Activated CD4-positive, alpha-beta T cell treated with anti-CD3 and anti-CD28 coated beads, Interleukin-2, amount 50 U/mL, for 16 hours (primary cell): ENCODE results near the gene CMC2.

ENCODE experiments used
- DNase-seq: peaks from one replicate; pipeline ENCODE4 v3.0.0-alpha.2; 2020

The CMC2 gene

DNA sequence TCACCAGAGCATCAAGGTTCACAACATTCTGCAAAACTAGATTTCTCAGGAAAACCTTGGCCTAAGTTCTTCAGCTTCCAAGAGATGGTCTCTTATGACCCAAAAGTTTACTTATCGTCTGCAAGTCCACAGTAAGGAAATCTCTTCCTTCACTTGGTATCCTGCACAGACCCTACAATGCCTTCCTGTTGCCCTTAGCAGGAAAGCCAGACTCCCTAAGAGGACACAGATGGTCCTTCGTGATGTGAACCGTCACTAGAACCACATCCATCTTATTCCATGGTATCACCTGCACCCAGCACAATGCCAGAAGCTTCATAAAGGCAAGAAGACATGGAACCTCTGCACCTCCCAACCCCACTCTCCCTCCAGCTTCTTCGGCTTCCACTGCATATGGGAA is 34.1 kb downstream of the CMC2 start:
- DNase-seq, result no peak

DNA sequence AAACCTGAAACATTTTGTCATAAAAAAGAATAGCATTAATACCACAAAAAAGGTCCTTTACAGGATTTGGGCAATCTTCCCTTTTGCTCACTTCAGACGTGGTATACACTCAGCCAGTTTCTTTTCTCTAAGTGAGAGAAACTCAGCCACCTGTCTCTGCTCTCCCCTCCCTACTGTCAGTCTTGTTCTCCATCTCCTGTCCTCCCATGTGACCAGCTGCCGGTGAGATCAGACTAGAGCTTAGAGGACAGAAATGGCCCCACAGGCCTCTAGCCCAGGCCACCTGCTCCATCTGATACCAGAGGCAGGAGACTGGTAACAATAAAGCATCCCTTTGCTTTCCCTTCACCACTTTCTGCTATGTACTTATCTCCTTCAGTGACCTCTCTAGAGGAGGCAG is 34.9 kb downstream of the CMC2 start:
- no peak for DNase-seq

DNA sequence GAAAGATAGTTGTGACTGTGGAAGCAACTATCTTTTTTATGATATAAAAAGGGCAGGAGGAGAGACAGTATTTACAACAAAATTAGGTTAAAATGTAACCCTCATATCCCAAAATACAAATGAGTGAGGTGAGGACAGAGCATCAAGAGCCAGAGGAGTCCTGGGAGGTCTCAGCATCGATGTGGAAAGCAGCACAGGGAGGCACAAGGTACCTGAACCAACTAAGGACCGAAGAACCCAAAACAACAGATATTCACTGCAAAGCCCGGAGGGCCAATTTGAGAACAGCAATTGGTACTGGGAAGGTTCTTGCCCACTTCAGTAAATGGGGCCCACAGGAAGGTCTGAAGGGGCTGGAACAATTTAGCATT is 37.6 kb downstream of the CMC2 start:
- DNase-seq, result no peak

DNA sequence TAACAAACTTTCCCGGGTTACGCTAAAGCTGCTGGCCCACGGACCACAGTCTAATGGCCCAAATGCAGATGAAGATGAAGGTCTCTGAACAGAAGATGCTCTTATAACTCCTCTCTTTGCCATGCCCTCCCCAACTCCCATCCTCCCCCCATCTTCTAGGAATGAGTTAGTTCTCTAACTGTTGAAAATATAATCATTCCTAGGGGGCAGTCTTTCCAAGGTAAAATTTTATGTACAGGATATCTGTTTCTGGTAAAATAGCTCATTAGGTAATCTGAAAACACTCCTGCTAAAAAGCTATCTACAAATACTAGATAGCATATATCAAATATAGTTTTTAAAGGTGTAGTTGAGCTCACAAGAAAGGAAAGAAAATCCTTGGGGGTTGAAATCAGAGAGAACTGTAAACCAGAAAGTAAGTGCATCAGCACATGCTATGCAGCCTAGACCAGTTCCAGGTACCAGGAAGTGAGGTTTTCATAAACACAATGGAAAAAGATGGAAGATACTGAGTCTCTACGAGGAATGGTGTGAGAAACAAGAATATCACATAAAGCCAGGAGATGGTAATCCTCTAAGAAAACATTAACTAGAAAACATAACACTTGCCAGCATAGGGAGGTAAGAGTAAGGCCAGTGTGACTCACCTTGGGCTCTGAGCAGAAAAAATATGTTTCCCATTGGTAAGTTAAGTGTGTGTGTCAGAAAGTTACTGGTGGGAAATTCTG is 38.1 kb downstream of the CMC2 start:
- DNase-seq, result no peak

DNA sequence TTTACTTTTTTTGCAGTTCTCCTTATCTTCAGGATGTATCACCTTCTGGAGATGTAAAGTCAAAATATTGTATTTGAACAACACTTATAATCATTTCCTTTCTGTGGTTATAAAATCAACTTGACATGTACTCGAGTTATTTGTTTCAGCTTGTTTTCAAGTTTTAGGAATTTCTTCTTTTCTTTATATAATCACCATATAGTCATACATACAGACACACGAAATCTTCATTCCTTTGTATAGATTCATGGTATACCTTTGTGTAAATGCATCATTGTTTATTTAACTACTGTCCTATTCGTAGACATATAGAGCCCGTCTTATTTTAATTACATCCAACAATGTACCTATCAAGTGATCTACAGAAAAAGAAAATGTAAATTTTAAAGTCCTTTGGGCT is 40.1 kb downstream of the CMC2 start:
- no peak for DNase-seq

DNA sequence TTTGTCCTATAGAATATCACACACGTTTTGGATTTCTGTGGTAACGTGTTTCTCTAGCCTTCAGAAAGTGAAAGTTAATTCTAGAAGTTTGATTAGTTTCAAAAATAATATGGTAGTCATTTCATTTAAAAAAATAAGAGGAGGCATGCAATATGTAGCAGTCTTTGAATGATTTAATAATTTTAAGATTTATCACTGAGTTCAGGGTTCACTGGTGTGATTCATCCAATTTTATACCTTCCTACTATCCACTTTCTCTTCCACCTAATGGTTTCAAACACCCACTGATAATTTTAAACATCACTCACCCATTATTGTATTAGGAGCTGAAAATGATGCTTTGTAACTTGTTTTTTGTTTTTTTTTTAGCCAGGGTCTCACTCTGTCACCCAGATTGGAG is 42.3 kb downstream of the CMC2 start:
- no peak for DNase-seq

DNA sequence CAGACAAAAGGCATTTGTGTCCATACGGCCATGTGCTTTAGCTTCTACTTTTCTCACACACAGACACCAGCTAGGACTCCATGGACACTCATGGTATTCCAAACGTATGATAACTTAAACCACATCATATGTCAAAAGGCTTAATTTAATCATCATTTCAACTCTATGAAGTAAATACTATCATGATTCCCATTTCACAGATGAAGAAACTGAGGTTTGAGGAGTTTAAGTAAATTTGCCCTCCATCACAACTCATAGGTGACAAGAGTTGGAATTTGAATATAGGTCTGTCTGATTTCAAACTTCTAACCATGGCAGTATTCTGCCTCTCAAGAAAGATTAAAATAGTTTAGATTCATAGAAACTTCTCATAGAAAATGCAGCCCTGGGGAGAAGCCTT is 43.8 kb downstream of the CMC2 start:
- DNase-seq, result no peak

DNA sequence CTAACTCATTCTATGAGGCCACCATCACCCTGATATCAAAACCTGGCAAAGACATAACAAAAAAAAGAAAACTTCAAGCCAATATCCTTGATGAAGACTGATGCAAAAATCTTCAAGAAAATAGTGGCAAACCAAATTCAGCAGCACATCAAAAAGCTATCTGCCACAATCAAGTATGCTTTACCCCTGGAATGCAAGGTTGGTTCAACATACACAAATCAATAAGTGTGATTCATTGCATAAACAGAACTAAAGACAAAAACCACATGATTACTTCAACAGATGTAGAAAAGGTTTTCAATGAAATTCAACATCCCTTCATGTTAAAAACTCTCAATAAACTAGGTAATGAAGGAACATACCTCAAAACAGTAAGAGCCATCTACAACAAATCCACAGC is 48.4 kb downstream of the CMC2 start:
- no peak for DNase-seq

DNA sequence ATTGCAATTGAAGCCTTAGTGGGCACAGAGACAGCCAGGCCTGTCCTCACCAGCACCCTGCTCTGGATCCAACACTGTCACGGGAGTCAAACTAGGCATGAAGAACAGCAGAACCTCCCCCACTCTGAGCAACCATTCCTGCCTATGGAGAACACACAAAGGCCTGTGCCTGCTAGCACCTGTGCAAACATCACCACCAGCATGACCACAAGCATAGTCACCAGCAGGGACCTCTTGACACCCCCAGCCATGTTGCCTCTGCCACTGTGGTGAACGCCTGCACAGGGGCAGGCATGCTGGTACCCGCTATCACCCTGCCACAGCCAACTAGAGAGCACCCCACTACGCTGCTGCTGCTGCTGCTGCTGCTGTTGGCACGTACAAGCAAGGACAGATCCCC is 51.7 kb downstream of the CMC2 start:
- DNase-seq, result no peak

DNA sequence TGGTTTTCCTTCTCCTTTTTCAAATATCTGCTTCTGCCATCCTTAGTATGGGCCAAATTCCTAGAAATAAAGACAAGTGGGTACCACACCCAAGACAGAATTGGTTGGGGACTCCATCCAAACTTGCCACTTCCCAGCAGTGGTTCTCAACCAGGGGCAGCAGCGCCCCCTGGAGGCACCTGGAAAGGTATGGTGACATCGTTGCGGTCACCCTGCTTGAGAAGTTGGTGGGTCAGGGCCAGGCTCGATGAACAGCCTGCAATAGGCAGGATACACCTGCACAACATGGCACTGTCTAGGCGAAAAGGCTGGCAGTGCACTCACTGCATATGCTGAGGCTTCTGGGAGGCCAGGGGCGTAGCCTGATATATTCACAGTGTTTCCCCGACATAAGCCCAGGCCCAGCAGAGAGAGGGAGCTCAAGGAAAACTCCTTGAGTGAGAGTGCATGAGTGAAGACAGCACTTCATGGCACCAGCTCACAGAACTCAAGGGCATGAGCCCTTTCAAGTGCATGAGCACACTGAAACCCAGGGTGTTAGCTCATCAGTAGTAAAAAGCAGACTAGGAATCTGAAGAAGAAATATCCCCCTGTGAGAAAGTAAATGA is 57.7 kb downstream of the CMC2 start:
- DNase-seq, result peak; percentile 39

DNA sequence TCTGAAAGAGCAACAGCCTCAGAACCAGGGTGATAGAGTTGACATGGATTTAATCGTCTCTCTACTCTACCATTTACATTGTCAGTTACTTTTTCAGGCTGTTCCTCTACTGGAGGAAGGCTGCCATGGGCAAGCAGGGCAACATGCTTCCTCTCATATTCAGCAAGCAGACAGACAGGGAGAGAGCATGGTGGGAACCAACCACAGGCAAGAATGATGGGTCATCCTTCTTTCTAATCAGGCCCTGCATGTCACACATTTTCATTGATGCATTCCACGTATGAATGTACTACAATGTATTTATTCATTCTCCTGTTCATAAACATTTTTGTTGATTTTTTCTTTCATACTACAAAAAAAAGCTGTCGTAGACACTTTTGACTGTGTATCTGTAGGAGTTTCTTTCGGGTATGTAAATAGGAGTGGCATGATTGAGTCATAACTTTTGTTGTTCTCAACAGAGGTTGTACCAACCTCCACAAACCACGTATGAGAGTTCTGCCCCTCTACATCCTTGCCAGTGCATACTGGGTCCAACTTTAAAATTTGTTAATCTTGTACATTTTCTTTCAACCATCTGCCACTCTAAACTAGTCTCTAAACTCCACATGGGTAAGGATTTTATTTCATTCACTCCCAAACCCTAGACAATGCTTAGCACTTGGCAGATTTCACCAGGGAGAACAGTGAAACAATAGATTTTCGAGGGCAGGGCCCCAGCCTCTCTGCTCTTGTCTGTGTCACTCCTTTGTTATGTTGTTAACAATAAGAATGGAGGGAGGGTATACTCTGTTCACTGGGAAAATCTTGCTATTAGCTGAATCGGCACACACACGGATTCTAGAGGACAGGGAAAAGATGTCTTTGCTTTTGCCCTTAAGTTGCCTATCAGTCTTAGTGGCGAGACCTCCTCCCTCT is 58.7 kb downstream of the CMC2 start:
- DNase-seq, result peak; percentile 29

DNA sequence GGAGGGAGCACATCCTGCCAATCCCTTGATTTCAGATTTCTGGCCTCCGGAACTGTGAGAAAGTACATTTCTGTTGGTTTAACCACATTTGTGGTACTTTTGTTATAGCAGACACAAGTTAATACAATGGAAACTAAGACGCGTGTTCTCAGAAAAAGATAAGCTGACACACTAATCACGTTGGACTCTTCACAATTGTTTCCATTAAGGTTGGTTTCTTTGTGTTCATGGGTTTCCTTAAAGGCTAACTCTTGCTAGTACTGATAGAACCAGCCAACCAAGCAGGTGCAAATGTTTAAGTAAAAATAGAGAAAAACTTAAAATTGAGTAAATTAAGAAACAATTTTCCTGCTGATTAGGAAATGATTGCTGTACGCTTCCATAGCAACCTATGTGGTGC is 59.4 kb downstream of the CMC2 start:
- peak; percentile 10 for DNase-seq

DNA sequence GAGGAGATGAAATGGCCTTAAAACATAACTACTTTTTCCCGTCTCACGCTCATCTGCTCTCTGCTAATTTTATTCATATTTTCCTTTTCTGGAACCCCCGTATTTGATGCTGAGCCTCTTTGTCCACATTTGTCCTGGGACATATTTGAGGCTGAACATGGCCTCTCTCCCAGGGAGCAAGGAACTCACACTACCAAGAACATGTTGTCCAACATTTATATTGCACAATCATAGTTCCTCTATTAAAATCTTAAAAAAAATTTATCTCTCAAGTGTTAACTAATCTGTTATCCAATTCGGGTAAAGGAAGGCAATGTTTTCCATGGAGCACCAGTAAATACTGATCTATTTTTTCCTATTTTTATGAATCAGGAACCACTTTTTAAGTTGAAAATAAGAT is 60.2 kb downstream of the CMC2 start:
- no peak for DNase-seq

DNA sequence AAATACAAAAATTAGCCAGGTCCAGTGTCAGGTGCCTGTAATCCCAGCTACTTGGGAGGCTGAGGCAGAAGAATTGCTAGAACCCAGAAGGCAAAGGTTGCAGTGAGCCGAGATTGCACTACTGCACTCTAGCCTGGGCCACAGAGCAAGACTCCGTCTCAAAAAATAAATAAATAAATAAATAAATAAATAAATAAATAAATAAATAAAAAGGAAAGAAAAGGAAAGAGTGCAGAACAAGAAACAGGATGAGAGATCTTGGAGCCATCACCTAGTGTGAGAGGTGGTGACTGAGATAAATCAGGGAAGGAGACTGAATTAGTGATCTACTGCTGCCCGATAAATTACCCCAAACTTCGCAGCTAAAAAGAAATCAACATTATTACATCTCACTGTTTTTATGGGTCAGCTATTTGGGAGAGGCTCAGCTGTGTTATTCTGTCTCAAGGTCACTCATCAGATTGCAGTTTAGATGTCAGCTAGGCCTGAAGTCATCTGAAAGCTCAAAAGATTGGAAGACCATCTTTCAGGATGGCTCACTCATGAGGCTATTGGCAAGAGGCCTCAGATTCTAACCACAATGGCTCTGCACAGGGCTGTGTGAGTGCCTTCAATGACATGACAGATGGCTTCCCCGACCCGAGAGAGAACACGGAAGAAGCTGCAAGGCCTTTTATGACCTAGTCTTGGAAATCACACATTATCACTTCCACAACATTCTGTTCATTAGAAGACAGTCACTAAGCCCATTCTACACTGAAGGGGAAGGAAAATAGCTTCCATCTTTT is 66.4 kb downstream of the CMC2 start:
- no peak for DNase-seq

DNA sequence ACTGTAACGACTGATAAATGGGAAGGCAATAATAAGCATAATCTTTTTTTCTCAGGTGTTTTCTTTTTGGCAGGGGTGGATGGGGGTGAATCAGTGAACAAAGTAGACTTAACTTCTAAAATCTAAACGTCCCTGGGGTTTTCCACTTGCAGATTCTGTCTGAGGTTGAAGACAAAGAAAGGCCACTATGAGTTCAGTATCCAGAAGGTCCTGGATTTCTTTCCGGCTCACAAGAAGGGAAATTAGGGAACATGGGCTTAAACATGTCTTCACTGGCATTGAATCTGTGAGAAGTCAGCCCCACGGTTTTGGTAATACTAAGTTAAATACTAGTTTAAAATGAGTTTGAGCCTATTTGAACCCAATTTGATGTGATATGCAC is 67.8 kb downstream of the CMC2 start:
- DNase-seq, result no peak

DNA sequence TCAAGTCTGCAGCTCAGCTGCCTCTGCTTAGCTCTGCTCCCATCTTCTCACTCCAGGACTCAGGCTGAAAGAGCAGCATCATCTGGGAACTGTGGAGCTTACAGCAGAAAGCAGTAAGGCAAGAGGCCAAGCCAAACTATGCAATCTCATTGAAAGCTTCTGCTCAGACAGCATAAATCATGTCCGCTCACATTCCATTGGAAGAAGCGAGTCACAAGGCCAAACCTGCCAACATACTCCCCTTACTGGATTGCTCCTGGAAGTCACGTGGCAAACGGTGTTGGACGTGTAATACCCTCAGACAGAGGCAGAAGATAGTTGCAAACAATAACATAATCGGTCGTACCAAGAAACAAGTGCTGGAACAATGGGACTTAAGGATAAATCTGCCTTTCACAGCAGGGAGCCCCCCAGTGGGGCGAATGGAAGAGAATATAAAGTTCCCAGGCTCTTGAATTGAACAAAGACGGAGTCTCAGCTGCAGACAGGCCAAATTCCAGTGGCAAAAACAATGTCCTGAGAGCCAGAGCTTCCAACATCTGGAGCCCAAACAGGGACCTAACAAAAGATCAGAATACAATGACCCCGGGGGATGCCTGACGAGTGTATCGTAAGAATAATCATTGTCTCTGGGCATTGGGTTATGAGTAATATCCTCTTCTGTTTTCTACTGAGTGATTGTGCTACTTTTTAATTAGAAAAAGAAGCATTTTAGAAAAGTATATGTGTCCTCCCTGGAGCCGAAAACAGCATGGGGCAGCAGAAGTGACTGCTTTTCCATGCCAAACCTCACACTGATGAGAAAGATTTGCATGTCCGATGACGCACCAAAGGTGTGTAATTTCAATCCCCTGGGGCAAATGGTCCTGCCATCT is 68.4 kb downstream of the CMC2 start:
- DNase-seq, result no peak

DNA sequence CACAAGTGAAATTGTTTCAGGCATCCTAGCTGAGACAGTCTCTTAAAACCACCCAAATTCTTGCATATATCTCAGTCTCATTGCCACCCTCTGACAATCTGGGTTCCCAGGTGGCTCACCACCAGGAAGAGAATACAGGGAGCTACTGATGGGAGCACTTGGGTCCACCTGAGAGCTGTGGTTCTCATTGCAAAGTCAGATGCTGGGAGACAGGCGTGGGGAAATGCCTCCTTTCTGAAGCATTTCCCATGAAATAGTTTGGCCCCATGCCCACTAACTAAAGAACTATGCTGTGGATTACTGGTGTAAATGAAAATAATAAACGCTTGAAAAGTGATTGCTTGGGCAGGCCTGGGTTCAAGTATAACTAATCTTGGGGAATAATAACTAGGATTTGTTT is 70.3 kb downstream of the CMC2 start:
- DNase-seq, result no peak

DNA sequence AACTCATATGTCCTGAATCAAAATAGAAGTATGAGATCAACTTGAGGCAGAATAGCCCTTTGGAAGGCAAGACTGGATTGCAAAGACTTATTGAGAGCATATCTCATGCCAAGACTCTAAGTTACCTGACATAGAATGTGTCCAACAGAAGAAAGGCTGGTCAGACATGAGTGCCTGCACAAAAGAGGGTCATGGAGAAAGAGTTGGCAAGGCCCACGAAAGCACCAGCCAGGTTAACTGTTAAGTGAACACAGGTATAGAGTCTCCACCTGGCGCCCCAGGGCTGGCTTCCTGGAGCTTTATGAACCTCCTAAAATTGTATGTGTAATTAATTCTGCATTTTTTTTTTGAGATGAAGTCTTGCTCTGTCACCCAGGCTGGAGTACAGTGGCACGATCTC is 71.0 kb downstream of the CMC2 start:
- no peak for DNase-seq

DNA sequence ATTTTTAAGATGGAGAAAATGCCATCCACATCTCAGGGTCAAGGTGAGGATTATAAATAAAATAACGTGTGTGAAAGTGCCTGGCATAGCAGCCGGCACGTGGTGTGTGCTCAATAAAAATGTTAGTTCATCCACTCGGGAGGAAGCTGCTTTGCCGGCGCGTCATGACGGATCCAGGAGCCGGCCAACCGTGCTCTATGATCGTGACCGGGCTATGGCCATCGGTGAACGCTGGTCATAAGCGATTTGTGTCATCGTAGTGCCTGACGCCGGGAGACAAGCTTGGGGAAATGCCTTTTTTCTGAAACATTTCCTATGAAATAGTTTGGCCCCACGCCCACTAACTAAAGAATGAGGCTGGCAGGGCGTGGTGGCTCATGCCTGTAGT is 74.0 kb downstream of the CMC2 start:
- no peak for DNase-seq

DNA sequence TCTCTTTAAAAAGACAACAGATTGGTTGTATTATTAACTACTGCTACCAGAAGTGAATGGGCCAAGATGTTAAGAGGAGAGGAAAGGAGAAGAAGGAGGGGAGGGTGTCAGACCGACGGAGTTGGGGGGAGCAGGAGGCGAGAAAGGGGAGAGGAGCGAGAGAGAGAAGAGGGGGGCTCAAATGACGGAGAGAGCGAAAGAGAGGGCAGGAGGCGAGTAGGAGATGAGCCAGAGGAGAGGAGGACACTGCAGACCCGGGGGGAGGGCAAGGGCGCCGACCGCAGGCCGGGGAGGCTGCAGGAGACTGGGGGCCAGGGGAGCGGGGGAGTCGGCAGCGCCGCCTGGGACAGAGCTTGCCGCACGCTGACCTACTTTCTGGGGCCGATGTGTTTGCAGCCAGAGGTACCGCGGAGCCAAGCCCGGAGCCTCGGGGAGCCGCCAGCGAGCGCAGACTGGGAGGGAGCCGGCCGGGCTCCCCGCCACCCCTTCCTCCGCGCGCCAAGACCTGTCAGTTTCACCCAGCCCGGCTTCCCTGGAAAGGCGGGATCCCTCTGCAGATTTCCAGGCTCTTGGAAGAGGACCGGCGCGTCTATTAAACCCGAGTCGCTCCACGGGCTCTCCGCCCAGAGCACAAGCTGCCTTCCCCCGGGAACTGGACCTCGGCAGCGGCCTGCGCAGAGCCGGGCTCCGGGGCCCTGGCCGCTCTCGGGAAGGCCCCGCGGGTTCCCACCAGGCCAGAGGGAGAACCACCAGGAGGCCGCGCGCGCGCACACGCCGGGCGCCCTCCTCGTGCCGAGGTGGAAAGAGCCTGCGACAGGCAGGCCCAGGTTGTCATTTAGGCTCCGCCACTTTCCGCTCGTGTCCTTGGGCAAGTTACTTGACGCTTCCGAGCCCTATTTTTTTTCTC is 74.6 kb downstream of the CMC2 start:
- DNase-seq, result peak; percentile 12

DNA sequence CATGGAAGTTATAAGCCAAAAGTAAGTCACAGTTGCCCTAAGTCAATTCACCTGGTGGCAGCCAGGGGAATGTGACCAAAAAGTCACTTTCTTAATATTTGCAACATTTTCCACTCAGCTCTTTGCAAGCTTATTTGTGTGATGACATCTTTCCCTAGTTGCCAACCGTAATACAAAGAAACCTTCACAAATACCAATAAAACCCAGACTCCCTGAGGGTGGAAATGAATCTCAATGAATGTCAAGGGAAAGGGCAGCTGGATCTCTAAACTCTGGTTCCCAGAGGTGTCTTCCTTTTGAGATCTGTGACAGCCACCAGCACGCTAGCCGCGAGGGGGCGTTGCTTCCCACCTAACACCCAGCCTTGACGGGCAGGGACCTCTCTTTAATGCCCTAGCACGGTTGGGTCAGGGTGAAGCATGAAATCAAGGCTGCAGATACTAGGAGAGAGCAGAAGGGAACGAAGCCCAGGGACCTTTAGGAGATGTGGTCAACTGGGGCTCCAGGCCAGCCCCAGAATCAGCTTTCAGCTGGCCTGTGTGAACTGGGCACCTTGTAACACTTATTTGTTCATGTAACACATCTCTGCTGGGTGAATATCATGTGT is 82.2 kb downstream of the CMC2 start:
- peak; percentile 39 for DNase-seq
